SU-DHL-6 (cell line): Measurements from ENCODE around the gene CUL1.

ENCODE experiments used
- H2AFZ ChIP-seq: fragments of 200-600 bp; sonication (generic); 2 replicates; pipeline ENCODE4 v1.6.1; 2014; ENCODE audit warnings: low read depth, mild to moderate bottlenecking, moderate library complexity, mixed read lengths, antibody characterized with exemption, low read length; ENCODE audit not compliant: severe bottlenecking
- H3F3A ChIP-seq: fragments of 200-600 bp; shearing (Covaris generic); 2 replicates; pipeline ENCODE4 v1.6.0; 2016; ENCODE audit warnings: antibody characterized with exemption, mild to moderate bottlenecking; ENCODE audit not compliant: insufficient read depth
- H3K27ac ChIP-seq: fragments of 200-600 bp; sonication (generic); 2 replicates; pipeline ENCODE4 v1.5.1; 2016; ENCODE audit warnings: low read depth, mild to moderate bottlenecking, low read length, moderate library complexity, mixed read lengths
- H3K27me3 ChIP-seq: fragments of 200-600 bp; sonication (generic), shearing (Covaris generic); 2 replicates; pipeline ENCODE4 v1.6.0; 2014; ENCODE audit warnings: mild to moderate bottlenecking, low read length
- H3K36me3 ChIP-seq: fragments of 200-600 bp; sonication (generic); 2 replicates; pipeline ENCODE4 v1.6.1; 2014; ENCODE audit warnings: mild to moderate bottlenecking, low read length, mixed read lengths
- H3K4me2 ChIP-seq: fragments of 300-600, 200-600 bp; shearing (Covaris generic), sonication (generic); 2 replicates; pipeline ENCODE4 v1.6.0; 2014; ENCODE audit warnings: low read length, low read depth, mild to moderate bottlenecking; ENCODE audit not compliant: poor library complexity, severe bottlenecking
- H3K4me3 ChIP-seq: fragments of 200-600 bp; sonication (generic); 2 replicates; pipeline ENCODE4 v1.5.1; 2014; ENCODE audit warnings: antibody characterized with exemption, low read length, mild to moderate bottlenecking, mixed read lengths; ENCODE audit not compliant: insufficient read depth, poor library complexity, severe bottlenecking
- H3K79me2 ChIP-seq: fragments of 200-600 bp; sonication (generic); 2 replicates; pipeline ENCODE4 v1.6.1; 2014; ENCODE audit warnings: mild to moderate bottlenecking, low read length, moderate library complexity; ENCODE audit not compliant: insufficient read depth
- H3K9ac ChIP-seq: fragments of 200-600 bp; sonication (generic); 2 replicates; pipeline ENCODE4 v1.7.0; 2014; ENCODE audit warnings: mild to moderate bottlenecking, low read length
- H3K9me2 ChIP-seq: fragments of 200-600 bp; sonication (generic); replicated peaks from 2 replicates; pipeline ENCODE4 v1.6.1; 2014; ENCODE audit warnings: low read length; ENCODE audit not compliant: insufficient read depth
- H3K9me3 ChIP-seq: fragments of 200-600 bp; sonication (generic); 2 replicates; pipeline ENCODE4 v1.6.1; 2014; ENCODE audit warnings: low read length, mixed read lengths; ENCODE audit not compliant: insufficient read depth
- H4K20me1 ChIP-seq: fragments of 200-600 bp; sonication (generic); 2 replicates; pipeline ENCODE4 v1.6.1; 2014; ENCODE audit warnings: low read depth, mild to moderate bottlenecking, antibody characterized with exemption, low read length, moderate library complexity, mixed read lengths
- CTCF ChIP-seq: fragments of 200-600 bp; sonication (generic); IDR thresholded peaks from one replicate; pipeline ENCODE4 v1.5.1; 2017; ENCODE audit warnings: antibody characterized with exemption, mild to moderate bottlenecking, low read length, moderate library complexity; ENCODE audit not compliant: insufficient read depth, poor library complexity, severe bottlenecking
- EZH2phosphoT487 ChIP-seq: fragments of 200-600 bp; sonication (generic), shearing (Covaris generic); conservative IDR thresholded peaks from 2 replicates; pipeline ENCODE4 v1.6.1; 2018; ENCODE audit warnings: mild to moderate bottlenecking, antibody characterized with exemption, low read length, moderate library complexity, mixed read lengths

The CUL1 gene

GRCh38 chr7:148761499-148762278, 63.0 kb downstream of the CUL1 start:
- Histone ChIP-seq H3K9me2 (no peaks in the 10 kb centered on the region), H3K27me3 (no peaks in the 10 kb centered on the region), H3K36me3 (peaks cover 30% of the 10 kb centered on the region; the same call in 1 of the 2 replicates), H3K9me3 (no peaks in the 10 kb centered on the region), H3K4me2 (no peak overlapping the region), H3K79me2 (no peaks in the 10 kb centered on the region), H3K27ac (no peak overlapping the region), H3F3A (0 out of 2 replicates have a peak, but pooled peaks cover 2% of the 10 kb centered on the region), H3K4me3 (no peak overlapping the region), H4K20me1 (no peaks in the 10 kb centered on the region), H2AFZ (no peak overlapping the region), H3K9ac (no peak overlapping the region)
- TF ChIP-seq EZH2phosphoT487, result no peak
- TF ChIP-seq CTCF, result no peak

- Histone ChIP-seq H3K9me2 (no peaks in the 10 kb centered on the region), H3K9me3 (no peaks in the 10 kb centered on the region), H4K20me1 (no peaks in the 10 kb centered on the region), H2AFZ (no peak overlapping the region), H3K27me3 (no peaks in the 10 kb centered on the region), H3K36me3 (peaks cover 34% of the 10 kb centered on the region; the same call in 1 of the 2 replicates), H3K9ac (no peak overlapping the region), H3F3A (0 out of 2 replicates have a peak, but pooled peaks cover 2% of the 10 kb centered on the region), H3K27ac (no peak overlapping the region), H3K4me2 (no peak overlapping the region), H3K4me3 (no peak overlapping the region), H3K79me2 (no peaks in the 10 kb centered on the region)
- TF ChIP-seq CTCF, result no peak
- no peak for TF ChIP-seq EZH2phosphoT487
These were observed 64.9 kb downstream of the CUL1 start for GRCh38 chr7:148763622-148764021.

- Histone ChIP-seq H3F3A (no peaks in the 10 kb centered on the region), H3K9ac (no peak overlapping the region), H4K20me1 (no peaks in the 10 kb centered on the region), H3K4me2 (no peak overlapping the region), H3K79me2 (no peaks in the 10 kb centered on the region), H3K36me3 (peaks cover 22% of the 10 kb centered on the region), H3K9me2 (no peaks in the 10 kb centered on the region), H2AFZ (no peak overlapping the region), H3K9me3 (no peaks in the 10 kb centered on the region), H3K4me3 (no peak overlapping the region), H3K27me3 (no peaks in the 10 kb centered on the region), H3K27ac (no peak overlapping the region)
- no peak for TF ChIP-seq CTCF
- TF ChIP-seq EZH2phosphoT487, result no peak
These were observed 71.3 kb downstream of the CUL1 start for GRCh38 chr7:148770004-148770403.
